Measurements from ENCODE around the gene FCGR1A. TPM values are rescaled to one million over a fixed set of nuclear protein-coding genes. Genes with fewer than 3 reads are reported as not detected.

The FCGR1A gene
- total RNA-seq, 4 donors from 2014 or later = 2.9 TPM; not detected in 3

Other genes starting within 250 kb of the FCGR1A start
- gene PPIAL4C, start 198.8 kb upstream of the FCGR1A start, total RNA-seq = not detected
- 10 to 100 TPM in 3 of 4 donors, 1 to 10 TPM in 1; 7.4 to 61.0 (median 31.5) TPM for gene BOLA1, start 116.9 kb downstream of the FCGR1A start, total RNA-seq
- gene SV2A, start 135.2 kb downstream of the FCGR1A start, total RNA-seq = 1 to 10 TPM in 3 of 4 donors, under 1 TPM in 1; 0.40 to 2.5 (median 1.5) TPM
- gene SF3B4, start 145.1 kb downstream of the FCGR1A start, total RNA-seq = 10 to 100 TPM; 32.4 to 78.6 (median 46.2) TPM
- gene MTMR11, start 154.2 kb downstream of the FCGR1A start, total RNA-seq = 100 to 1,000 TPM; 284 to 483 (median 296) TPM
- gene OTUD7B, start 228.0 kb downstream of the FCGR1A start, total RNA-seq = 10 to 100 TPM; 11.3 to 26.8 (median 25.5) TPM

Data from transverse colon (tissue), 4 donors.